GM04504 (cell line): ENCODE results near the gene CEP170.
"Not testable (repeated sequence)": the region's sequence is repeated elsewhere in the genome, so short reads cannot be mapped to it uniquely, and the experiment has no call there.

Experiments
- DNase-seq: peaks from one replicate; pipeline ENCODE4 v3.0.0-alpha.2; 2012; ENCODE audit warnings: low read depth

Gene CEP170

DNA sequence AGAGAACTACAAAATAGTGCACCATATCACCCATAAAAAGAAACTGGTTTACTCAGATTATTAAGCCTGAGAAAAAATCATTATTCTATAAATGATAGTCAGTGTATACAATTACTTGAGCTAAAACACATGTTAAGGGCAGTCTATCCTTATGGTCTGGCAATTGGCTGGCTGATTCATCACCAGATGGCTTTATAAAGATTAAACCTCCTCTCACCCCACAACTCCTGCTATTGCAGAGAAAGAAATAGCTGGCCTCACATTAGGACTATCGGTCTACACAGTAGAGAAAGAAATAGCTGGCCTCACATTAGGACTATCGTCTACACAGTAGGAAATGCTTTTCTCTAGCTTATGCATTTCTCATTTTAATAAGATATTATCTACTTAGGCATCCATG lies 21.2 kb downstream of the CEP170 start:
- DNase-seq, result peak; percentile 36

DNA sequence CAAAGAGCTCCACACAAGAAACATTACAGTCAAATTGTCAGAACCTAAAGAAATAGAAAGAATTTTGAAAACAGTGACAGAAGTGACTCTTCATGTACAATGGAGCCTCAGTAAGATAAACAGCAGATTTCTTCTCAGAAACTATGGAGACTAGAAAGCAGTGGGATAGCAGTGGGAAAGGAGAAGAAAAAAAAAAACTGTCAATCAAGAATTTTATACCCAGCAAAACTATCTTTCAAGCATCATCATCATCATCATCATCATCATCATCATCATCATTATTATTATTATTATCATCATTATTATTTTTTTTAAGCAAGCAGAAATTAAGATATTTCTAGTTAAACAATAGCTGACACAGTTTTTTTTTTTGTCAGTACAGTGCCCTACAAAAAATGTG lies 24.2 kb downstream of the CEP170 start:
- no peak for DNase-seq

DNA sequence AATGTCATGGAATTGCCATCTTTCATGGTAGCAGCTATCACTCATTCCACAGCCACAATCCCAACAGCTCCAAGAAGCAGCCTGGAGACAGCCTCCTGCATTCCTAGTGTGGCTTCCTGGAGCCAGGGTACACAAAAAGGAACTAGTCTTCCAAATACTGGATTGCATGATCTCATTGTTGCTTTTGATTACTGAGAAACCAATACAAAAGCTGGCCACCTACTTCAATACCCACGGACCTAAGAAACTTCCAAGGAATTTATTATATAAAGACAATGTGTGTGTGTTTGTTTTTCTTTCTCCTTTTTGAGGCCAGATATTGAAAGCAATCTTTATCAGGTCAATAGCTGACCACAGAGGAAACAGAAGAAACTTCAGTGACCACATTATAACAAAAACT lies 25.6 kb downstream of the CEP170 start:
- DNase-seq, result no peak

DNA sequence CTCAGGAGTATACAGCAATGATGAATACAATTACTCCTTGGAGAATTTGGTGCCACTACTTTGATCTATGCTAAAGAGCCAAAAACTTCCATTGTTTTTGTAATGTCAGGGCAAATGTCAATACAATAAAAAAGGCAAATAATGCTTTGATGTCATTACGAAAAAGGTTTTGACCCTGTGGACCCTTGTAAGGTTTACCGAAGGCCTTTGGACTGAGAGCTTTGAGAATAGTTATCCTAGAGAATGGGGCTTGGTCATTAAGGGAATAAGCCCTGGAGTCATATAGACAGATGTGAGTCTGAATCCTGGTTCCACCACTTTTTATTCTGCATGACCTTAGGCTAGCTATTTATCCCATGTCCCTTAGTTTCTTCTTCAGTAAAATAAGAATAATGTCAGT lies 27.5 kb downstream of the CEP170 start:
- no peak for DNase-seq

DNA sequence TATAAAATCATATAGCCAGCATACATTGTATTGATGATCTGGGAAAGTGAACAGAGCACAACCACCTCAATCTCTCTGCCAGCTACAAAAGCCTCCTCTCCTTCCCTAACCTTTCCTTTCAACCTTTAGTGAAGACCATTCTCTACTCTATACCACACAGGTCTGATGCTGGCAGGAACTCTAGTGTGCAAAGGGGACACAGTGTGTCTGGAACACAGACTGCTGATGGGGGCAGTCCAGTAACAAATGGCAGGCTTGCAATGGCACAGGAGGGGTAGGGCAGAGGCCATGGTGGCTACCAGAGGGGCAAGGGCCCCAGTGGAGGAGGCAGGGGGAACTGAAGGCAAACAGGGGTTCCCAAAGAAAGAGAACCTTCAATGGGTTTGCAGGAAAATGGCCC lies 37.0 kb downstream of the CEP170 start:
- no peak for DNase-seq

DNA sequence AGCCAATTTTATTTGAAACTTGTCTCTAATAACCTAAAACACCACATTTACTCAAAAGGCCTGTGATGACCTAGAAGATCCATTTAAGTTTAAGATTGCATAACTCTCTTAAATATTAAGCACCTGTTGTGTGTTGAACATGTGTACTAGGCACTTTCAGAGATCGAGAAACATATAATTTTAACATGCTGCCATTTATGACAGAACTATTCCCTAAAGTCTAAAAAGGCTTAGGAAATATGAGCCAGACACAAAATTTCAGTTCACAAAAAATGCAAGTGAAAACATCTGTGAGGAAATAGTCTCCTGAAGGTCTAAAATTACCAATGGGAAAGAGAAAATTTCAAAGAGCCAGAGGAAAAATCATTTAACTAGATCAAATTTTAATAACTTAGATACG lies 37.7 kb downstream of the CEP170 start:
- no peak for DNase-seq

DNA sequence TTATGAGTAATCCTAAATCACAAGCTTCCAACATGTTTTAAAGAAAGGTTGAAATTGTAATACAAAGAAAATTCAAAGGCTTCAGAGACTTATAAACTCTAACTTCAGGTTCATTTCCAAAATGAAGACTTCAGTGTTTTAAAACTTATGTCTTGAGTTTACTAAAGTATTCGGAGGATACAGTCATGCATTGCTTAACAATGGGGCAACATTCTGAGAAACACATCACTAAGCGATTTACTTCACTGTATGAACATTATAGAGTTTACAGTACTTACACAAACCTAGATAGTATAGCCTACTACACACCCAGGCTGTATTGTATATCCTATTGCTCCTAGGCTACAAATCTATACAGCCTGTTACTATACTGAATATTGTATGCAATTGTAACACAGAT lies 38.3 kb downstream of the CEP170 start:
- no peak for DNase-seq

DNA sequence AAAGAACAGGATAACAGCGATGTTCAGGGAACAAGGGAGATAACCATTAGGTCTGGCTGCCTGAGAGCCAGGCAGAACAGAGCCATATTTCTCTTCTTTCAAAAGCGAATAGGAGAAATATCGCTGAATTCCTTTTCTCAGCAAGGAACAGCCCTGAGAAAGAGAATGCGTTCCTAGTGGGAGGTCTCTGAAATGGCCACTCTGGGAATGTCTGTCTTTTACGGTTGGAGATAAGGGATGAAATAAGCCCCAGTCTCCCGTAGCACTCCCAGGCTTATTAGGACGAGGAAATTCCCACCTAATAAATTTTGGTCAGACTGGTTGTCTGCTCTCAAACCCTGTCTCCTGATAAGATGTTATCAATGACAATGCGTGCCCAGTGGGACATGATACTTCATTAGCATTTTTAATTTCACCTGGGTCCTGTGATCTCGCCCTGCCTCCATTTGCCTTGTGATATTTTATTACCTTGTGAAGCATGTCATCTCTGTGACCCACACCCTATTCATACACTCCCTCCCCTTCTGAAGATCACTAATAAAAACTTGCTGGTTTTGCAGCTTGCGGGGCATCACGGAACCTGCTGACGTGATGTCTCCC lies 39.7 kb downstream of the CEP170 start:
- not testable (repeated sequence) for DNase-seq

DNA sequence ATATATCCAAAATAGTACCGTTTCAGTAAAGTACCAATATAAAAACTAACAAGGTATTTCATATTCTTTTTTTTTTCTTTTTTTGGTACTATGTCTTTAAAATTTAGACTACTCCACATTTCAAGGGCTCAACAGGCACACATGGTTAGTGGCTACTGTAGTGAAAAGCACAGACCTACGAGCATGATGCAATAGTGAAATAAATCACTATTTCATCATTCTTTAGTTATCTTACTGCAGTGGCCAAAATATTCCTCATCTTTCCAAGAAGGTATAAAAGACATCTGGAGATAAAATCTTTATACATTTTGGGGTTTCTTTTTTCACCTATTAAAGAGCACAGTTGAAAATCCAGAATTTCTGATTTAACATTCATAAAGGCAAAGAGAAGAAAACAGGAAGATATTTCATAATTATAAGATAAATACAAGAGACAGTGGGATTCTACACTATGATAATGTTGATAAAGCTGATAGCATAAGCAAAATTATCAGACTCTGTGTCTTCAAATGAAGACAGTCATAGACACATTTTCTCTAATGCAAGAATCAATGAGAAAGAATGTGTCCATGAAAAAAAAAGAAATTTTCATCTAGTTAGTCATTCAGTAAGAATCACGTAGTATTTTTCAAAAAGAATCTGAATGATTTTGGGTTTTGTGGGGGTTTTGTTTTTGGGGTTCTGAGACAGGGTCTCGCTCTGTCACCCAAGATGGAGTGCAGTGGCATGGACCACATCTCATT lies 41.9 kb downstream of the CEP170 start:
- peak; percentile 44 for DNase-seq

DNA sequence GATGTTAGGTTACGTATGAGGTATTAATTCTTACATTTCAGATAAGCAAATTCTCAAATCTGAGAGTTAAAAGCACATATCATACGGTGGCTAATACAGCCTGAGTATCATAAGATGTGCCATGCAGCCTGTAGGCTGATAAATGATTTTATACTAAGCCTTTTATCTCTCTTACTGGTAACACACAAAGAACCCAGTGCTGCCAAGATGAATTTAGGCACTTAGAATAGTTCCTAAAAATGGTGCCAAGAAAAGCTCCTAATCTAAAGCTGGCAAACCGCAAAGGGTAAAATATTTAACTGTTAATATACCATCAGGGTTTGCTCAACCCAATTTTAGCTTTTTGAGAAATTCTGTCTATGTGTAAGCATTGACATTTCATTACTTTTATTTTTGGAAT lies 43.1 kb downstream of the CEP170 start:
- not testable (repeated sequence) for DNase-seq

DNA sequence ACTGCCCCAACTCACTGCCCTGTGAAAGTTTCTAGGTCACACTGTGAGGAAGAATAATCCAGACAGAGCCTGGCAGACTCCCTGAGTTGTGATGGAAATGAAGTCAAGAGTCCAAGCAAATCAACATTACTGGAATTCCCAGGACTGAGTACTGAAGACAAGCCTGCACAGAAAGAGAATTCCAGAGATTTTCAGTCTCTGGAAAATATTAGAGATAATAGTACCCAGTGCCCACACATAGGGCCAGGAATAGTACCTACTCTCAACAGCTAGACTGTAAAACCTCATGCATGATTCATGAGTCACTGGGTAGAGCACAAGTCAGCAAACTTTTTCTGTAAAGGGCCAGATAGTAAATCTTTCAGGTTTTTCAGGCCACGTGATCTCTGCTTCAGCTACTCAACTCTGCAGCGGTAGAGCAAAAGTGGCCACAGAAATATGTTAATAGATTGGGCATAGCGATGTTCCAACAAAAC lies 50.0 kb downstream of the CEP170 start:
- peak; percentile 43 for DNase-seq

DNA sequence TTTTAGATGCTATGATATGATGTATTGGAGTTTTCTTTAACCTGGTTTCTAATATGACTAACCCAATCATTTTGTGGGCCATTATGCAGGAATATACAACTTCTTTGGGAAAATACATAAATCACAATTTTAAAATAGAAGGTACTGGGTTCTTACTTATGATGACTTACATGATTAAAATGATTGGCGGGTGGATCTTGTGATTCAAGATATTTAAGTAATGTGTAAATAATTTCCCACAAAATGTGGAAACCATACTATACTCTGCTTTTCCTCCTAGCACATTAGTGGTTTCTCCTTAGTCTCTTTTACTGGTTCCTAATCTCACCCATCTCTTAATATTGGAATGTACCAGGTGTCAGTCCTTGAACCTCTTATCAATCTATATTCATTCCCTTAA lies 50.7 kb downstream of the CEP170 start:
- not testable (repeated sequence) for DNase-seq

DNA sequence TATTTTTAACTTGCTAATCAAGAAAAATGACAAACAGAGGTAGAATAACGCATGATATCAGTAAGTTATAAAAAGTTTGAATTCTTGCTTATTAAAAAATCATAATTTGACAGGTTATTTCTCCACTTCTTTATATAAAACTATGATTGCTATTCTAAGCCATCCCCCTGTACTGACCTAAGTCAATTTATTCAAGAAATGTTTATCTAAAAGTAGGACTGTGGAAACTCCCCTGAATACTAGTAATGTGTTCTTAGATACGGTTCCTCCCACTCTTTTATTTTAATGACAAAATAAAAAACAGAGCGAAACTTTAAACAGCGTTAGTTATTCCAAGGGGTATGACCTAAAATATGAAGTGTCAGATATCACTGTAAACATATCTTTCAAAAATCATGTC lies 51.9 kb downstream of the CEP170 start:
- not testable (repeated sequence) for DNase-seq

DNA sequence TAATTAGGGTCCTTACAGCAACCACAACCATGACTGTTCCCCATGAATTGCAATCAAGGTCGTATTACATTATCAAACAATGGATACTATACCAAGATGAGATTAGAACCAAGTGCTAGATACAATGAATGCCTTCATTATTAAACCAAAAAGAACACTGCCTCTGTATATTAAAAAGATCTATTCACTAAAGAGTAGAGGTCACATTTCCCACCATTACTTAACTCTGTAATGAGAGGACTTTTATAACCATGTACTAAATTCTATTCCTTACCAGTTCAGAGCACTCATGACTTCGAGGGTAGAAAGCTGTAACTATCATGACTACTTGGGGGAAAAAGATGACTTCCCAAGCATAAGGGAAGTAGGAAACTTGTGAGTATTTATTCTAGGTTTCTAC lies 53.8 kb downstream of the CEP170 start:
- DNase-seq, result not testable (repeated sequence)

DNA sequence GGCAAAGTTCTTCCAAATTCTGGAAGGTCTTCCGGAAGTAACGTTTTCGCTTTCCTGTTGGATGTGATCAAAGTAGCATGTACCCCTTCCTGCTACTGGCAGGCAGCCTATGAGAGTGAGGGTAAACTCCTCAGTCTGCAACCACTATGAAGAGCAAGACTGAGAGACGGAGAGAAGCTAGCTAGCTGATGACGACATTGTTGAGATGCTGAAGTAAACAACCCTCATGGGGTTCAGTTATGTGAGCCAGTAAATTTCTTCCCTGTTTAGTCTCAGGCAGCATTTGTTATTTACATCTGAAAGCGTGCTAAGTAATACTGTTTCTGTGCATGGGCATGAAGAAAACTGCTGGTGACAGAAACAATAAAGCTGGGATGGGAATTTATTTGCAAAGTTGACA lies 57.6 kb downstream of the CEP170 start:
- not testable (repeated sequence) for DNase-seq

DNA sequence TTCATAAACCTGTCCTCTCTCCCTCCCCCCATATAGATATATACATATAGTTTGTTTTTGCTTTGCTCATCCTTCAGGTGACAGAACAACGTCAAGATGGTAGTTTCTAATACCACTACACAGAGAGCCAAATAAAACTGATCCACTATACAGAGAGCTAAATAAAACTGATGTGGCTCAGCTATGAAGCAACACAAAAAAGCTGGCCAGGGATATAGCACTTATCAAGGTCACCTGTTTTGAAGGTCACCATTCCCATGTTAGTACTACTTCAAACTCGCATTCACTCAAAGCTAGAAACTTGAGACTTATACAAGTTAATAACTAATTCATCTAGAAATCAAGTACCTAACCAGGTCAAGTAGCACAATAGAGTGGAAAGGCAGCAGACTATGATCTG lies 61.8 kb downstream of the CEP170 start:
- DNase-seq, result not testable (repeated sequence)

DNA sequence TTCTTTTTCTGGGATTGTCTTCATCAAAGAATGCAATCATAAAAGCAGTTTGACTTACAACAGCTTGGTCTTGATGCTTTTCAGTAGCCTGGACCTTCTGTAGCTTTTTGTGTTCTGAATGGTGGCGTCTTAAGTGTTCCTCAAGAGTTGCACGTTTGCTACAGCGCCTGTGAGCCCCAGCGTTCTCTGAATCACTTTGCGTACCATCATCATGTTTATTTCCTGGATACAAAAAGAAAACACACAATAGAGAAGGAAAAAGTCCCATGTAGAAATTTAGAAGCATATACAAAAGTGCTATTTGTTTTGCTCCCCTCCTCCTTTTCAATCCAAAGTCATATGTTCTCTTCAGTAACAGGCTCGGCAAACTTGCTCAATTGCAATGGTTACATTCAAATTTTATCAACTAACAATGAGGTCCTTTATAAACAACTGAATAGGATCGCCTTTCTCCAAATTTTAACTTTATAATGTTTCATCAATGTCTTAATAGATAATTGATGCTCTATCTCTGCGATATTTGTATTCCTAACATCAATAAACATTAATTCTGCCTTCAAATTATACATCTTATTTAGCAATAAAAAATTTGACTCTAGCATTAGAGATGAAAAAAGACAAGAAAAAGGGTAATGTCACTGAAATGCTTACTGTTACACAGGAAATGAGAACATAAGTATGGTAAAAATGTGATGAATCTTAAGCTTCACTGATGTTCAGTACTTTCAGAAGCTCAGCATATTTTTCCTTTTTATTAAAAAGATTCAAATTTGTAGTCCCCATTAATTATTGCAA lies 68.7 kb downstream of the CEP170 start:
- DNase-seq, result not testable (repeated sequence)

DNA sequence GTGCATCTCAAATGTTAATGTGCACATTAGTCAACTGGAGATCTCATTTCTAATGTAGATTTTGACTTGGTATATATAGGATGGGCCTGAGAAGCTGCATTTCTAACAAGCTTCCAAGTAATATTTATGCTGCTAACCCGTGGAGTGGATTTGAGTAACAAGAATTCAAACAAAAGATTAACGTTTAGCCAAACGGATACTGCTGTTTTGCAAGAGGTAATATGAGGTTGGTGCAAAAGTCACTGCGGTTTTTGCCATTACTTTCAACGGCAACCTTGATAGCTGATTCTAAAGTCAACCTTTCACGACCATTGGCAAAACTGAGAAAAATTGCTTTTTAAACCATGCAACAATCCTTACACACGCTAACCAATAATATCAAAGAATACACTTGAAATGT lies 70.3 kb downstream of the CEP170 start:
- not testable (repeated sequence) for DNase-seq

DNA sequence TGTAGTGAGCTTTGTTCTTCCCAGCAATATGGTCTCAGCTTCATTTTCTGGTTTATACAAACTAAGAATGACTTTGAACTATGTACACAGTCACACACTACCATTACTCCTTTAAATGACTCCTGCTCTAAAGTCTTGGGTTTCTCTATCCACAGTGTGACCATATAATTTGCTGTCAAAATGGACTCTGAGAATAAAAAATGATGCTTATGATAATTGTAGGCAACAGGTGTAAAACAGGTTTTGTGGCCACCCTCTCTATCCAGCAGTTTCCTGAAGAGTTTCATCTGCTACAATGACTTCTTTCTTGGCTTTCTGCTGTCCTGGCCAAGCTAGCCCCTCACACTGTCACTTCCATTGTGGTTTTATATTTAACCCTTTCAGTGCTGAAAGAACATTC lies 71.4 kb downstream of the CEP170 start:
- not testable (repeated sequence) for DNase-seq

DNA sequence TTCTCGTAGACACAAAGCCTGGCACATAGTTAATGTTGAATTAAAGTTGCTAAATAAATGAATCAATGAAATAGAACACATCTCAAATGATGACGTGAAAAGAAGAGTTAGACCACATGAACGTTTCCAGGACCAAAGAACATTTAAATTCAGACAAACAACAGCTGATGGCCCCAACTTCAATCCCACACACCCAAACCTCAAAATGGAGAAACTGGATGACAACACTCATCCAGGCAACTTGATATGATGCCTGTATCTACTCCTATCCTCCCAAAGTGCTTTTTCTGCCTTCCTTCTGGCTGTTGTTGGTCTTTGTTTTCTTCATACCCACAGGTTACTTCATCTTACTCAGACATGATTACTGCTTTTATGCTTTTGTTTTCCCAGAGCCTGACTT lies 71.9 kb downstream of the CEP170 start:
- DNase-seq, result not testable (repeated sequence)

DNA sequence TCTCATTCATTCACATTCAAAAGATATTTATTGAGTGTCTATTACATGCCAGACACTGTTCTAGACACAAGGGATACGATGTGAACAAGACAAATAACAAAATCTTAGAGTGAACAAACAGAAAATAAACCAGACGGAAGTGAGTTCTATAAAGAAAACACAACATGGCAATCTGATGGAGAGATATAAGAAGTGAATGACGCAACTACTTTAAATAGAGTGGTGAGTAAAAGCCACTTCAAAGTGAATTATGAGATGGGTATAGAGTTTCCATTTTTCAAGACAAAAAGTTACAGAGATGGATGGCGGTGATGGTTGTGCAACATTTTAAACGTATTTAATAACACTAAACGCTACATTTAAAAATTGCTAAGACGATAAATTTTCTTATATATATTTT lies 75.4 kb downstream of the CEP170 start:
- DNase-seq, result no peak

DNA sequence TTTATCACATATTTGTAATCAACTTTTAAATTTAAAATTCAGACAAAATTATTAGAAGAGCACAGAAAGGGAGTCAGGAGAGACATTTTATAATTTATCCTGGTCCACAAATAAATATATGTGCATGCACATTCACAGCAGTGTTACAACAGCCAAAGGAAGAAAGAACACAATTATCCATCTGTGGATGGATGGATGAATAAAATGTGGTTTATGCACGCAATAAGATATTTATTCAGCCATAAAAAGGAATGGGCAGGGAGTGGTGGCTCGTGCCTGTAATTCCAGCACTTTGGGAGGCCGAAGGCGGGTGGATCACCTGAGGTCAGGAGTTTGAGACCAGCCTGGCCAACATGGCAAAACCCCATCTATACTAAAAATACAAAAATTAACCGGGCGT lies 77.3 kb downstream of the CEP170 start:
- DNase-seq, result not testable (repeated sequence)
